GM21825 (cell line): Measurements from ENCODE around the gene ZBTB25.

Experiments
- ATAC-seq: cut with Tn5 transposase; IDR thresholded peaks from one replicate; pipeline ENCODE4 v1.9.1; 2021; ENCODE audit warnings: mild to moderate bottlenecking, moderate library complexity; ENCODE audit not compliant: unreplicated experiment

Gene ZBTB25

GRCh38 chr14:64516969-64517368 lies 13.3 kb upstream of the ZBTB25 start:
- no peak for ATAC-seq

GRCh38 chr14:64515053-64515452 lies 11.4 kb upstream of the ZBTB25 start:
- no peak for ATAC-seq

- ATAC-seq = no peak
These were observed 9.6 kb upstream of the ZBTB25 start for GRCh38 chr14:64513271-64513670.

- ATAC-seq = no peak
These were observed 7.4 kb upstream of the ZBTB25 start for GRCh38 chr14:64510825-64511671.

- ATAC-seq = no peak
These were observed 5.4 kb upstream of the ZBTB25 start for GRCh38 chr14:64509036-64509435.

GRCh38 chr14:64508215-64508776 lies 4.7 kb upstream of the ZBTB25 start:
- no peak for ATAC-seq

- ATAC-seq = no peak
These were observed 3.9 kb upstream of the ZBTB25 start for GRCh38 chr14:64507376-64508156.

GRCh38 chr14:64506721-64507120 lies 3.1 kb upstream of the ZBTB25 start:
- ATAC-seq = no peak

- peak; percentile 24 for ATAC-seq
These were observed 1.5 kb upstream of the ZBTB25 start for GRCh38 chr14:64504897-64505794.

GRCh38 chr14:64504310-64504896 lies 765 bp upstream of the ZBTB25 start, which contains the start of gene ZBTB1:
Gene ZBTB1, plus strand, starts transcription at chr14:64504770. Its CDS starts 16,735 bp downstream, at chr14:64521505.
- peak; percentile 20 for ATAC-seq

- peak; percentile 2 for ATAC-seq
These were observed 678 bp downstream of the ZBTB25 start for GRCh38 chr14:64502887-64503433.

- ATAC-seq = no peak
These were observed 1.2 kb downstream of the ZBTB25 start for GRCh38 chr14:64502456-64502855.

GRCh38 chr14:64501411-64502171 lies 2.0 kb downstream of the ZBTB25 start:
- ATAC-seq = no peak

- no peak for ATAC-seq
These were observed 3.5 kb downstream of the ZBTB25 start for GRCh38 chr14:64500088-64500487.

GRCh38 chr14:64496764-64497163 lies 6.9 kb downstream of the ZBTB25 start:
- no peak for ATAC-seq

- ATAC-seq = no peak
These were observed 8.4 kb downstream of the ZBTB25 start for GRCh38 chr14:64495252-64495651.

GRCh38 chr14:64493455-64493854 lies 10.2 kb downstream of the ZBTB25 start:
- no peak for ATAC-seq

- no peak for ATAC-seq
These were observed 12.0 kb downstream of the ZBTB25 start for GRCh38 chr14:64491637-64492036.

GRCh38 chr14:64488590-64489099 lies 15.0 kb downstream of the ZBTB25 start:
- ATAC-seq = no peak
